Cerebellar cortex (tissue), 1 donor: ENCODE measurements around the gene LMOD1.
"Not testable (repeated sequence)": the region's sequence is repeated elsewhere in the genome, so short reads cannot be mapped to it uniquely, and the experiment has no call there.

ENCODE experiments used
- DNase-seq: peaks from one replicate; pipeline ENCODE4 v3.0.0-alpha.2; 2015; ENCODE audit warnings: low spot score

Gene LMOD1

DNA sequence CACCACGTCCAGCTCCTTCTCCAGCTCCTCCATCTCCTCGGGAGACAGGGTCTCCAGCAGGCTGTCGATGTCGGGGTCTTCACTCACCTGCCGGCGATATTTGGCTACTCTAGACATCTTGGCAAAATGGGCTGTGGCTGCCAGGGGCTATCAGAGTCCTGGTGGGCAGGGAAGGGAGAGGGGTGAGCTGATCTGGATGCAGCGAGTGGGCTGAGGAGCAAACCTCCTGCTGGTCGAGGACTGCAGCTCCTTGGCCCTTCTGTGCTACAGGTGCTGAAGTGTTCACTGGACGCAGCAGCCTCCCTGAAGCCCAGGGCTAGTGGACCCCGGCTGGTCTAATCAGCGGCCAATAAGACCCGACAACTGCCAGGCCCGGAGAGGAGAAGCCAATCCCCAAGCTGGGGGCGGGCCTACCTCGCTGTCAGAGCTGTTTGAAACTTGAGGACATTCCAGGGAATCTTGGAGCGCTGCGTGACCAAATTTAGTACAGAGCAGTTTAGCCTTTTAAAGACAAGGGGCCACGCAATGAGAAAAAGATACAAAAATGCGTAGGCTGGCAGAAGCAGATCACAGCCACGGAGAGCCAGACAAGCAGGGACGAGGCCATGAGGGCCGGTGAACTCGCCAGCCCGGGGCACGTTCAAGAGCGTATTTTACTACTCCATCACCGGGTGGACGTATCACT is at the start of gene LMOD1:
Gene LMOD1 (minus strand): TSS at position 325 of the 685 bp plus-strand sequence. CDS start 208 bp downstream, at position 117.
- DNase-seq: peak; percentile 85

DNA sequence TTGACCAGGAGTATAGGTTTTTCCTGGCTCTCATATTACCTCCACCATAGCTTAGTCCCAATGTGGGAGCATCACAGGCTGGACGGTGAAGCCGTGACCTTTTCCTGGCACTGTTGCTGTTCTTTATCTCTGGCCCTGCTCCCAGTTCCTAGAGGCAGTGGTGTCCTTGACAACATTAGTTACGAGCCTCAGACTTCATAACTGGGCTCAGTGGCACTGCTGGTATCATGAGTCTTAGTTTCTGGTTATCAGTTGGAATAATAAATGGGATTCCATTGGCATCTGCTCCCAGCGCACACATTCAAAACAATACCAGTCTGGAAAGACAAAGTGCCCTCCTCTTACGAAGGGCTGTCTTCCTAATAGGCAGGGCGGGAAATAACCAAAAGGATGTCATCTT is 44.1 kb upstream of the LMOD1 start:
- DNase-seq: no peak

DNA sequence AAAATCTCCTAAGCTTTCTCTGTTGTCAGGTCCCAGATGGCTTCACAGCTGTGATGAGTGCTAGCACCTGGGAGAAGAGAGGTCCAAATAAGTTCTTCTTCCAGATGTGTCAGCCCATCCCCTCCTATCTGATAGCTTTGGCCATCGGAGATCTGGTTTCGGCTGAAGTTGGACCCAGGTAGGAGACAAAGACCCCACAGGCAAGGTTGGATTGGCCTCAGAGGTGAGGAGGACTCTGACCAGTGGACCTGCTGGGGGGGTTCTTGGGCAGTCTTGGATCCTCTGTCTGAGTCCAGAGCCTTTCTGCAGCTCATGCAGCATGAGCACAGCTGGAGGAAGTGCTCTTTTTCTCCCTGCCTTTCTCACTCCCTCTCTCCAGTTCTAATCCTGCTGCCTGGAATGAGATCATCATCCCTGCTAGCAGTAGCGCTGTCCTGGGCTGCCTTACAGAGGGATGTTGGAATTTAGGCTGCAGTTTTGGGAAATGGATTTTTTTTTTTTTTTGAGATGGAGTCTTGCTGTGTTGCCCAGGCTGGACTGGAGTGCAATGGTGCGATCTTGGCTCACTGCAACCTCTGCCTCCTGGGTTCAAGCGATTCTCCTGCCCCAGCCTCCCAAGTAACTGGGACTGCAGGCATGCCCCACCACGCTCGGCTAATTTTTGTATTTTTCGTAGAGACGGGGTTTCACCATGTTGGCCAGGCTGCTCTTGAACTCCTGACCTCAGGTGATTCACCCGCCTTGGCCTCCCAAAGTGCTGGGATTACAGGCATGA is 43.2 kb upstream of the LMOD1 start:
- DNase-seq: no peak

DNA sequence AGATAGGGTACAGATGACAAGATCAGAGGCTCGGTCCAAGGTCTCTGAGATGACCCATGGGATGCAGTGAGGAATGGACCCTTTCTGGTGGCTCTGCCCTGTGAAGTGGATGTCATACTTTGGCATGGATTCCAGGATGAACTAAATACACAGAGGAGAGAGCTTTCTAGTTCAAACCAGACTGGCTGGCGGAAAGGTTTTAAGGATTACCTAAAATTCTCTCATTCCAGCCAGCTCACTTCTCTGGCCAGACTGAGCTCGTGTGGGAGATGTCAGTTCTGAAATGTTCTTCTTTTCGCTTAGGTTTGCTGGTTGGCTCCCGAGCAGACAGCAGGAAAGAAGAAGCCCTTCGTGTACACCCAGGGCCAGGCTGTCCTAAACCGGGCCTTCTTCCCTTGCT is 42.3 kb upstream of the LMOD1 start:
- DNase-seq: no peak

DNA sequence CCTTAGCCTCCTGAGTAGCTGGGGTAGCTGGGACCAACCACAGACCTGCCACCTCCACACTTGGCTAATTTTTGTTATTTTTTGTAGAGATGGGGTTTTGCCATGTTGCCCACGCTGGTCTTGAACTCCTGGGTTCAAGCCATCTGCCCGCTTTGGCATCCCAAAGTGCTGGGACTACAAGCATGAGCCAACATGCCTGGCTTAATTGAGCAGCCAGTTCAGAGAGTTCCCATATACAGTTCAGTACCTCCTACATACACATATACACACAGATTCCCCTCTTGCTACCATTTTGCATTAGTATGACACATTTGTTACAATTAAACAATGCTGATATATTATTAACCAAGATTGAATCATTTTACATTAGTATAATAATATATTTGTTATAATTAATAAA is 39.0 kb upstream of the LMOD1 start:
- no peak for DNase-seq

DNA sequence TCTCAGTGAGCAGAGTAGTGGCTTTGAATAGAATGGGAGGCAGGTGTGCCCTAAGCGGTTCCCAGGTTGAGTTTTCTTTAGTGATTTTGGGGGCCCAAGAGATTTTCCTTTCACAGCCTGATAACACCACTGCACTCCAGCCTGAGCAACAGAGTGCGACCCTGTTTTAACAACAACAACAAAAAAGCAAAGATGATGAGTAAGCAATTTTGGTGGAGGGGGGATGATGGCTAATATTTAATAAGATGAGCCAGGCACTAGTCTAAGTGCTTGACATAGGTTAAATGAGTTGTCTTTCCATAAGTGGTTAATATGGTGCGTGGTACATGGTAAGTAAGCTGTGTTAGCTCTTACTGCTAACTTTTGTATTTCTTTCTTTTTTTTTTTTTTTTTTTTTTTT is 38.1 kb upstream of the LMOD1 start:
- DNase-seq: no peak

DNA sequence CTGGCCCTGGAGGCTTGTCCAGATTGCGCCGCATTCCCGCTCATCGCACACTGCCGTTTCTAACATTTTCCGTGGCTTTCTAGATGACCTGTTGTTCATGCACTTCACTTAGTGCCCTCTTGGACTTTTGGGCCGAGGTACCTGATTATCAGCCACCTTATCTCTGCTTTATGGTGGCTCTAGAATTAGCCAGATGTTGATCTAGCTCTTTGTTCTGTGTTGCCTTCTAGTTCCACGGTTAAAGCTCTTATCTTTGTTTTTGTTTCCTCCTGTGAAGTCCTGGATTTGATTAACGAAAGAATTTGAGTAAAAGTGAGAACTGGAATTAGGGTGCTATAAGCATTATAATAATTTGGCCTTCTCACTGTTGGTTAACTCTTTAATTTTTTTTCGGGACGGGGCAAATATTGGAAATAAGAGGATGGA is 37.0 kb upstream of the LMOD1 start:
- DNase-seq: no peak

DNA sequence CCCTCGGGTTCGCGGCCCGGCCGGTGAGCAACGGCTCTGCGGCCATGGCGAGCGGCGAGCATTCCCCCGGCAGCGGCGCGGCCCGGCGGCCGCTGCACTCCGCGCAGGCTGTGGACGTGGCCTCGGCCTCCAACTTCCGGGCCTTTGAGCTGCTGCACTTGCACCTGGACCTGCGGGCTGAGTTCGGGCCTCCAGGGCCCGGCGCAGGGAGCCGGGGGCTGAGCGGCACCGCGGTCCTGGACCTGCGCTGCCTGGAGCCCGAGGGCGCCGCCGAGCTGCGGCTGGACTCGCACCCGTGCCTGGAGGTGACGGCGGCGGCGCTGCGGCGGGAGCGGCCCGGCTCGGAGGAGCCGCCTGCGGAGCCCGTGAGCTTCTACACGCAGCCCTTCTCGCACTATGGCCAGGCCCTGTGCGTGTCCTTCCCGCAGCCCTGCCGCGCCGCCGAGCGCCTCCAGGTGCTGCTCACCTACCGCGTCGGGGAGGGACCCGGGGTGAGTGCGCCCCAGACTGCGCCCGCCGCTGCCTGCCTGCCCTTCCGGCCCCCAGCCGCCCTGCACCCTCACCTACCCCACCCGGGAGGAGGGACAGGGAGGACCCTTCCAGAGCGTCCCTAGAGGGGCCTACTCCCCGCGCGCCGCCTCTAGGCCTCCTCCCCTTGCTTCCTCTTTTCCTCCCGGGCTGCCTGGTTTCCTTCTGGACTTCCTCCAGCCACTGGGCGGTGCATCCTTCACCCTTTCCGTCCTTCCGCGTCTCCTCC is 36.5 kb upstream of the LMOD1 start, which contains the start of gene RNPEP:
Gene RNPEP (plus strand): TSS at position 26 of the 757 bp plus-strand sequence. CDS start 19 bp downstream, at position 45.
- peak; percentile 78 for DNase-seq

DNA sequence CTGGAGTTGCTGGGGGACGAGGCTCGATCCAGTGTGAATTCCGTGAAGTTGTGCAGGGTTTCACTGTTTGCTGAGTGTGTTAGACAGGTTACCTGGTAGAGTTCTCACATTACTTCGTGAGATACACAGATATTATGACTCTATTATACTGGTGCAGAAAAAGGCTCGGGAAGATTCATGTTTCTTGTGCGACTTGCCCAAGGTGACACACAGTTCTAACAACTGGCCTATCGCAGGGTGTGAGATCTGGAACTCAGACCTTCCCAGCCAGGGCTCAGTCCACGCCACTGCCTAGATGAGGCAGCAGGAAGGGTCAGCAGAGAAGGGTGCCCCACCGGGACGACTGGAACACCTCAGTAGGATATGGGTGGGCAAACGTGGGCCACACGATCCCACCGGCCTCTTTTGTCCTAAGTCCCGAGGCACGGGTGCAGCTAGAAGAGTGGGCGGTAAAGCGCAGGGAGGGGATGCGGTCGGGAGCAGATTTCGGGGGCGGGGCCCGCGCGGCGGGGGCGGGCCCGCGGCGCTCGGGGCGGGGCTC is 35.8 kb upstream of the LMOD1 start:
- DNase-seq: peak; percentile 61

DNA sequence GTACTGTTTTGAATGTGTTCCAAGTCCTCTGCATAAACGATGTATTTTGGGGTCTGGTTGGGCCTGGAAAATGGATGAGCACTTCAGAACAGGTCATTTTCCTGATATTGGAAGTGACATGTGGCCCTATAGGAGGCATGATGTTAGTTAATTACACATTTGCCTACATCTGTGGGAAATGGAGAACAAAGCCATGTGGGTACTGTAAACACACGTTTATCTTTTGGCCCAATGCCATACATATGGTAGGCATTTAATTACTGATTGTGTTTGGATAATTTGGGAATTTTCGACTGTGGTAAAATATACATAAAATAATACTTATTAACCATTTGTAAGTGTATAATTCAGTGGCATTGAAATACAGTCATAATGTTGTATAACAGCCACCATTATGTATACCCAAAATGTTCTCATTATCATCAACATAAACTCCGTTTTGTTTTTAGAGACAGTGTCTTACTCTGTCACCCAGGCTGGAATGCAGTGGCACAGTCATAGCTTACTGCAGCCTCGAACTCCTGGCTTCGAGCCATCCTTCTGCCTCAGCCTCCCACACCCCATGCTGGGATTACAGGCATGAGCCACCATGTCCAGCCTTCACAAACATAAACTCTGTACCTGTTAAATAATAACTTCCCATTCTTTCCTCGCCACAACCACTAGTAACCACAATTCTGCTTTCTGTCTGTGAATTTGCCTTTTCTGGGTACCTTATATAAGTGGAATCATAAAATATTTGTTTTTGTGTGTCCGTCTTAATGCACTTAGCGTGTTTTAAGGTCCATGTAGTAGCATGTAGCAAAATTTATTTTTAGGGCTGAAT is 24.2 kb upstream of the LMOD1 start:
- DNase-seq: no peak

DNA sequence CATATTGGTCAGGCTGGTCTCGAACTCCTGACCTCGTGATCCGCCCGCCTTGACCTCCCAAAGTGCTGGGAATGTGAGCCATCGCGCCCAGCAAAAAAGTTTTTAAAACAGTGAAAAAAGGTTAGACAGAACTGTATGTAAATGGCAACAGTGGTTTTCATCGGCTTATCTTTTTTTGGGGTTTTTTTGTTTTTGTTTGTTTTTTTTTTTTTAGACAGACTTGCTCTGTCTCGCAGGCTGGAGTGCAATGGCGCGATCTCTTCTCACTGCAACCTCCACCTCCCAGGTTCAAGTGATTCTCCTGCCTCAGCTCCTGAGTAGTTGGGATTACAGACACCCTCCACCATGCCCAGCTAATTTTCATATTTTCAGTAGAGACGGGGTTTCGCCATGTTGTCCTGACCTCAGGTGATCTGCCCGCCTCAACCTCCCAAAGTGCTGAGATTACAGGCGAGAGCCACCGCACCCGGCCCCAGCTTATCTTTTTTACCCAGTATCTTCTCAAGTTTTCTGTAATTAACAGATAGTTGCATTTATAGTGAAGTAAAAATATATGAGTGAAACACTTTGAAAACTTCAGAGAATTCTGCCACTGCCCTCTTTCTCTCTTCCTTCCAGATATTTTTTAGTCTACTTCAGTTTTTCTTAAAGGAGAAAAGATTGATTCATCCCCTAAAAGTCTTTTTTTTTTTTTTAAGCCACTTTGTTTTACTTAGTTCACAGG is 22.0 kb upstream of the LMOD1 start:
- no peak for DNase-seq

DNA sequence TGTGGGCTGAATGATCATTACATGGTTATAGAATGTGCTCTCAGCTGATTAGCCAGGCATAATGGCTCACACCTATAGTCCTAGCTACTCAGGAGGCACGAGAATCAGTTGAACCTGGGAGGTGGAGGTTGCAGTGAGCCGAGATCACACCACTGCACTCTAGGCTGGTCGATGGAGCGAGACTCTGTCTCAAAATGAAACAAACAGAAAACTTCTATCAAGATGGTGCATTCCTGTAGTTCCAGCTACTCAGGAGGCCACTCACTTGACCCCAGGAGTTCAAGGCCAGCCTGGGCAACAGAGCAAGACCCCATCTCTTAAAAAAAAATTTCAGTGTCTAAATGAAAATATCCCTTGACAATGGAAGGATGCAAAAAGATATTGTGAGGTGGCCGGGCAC is 19.8 kb upstream of the LMOD1 start:
- DNase-seq: no peak

DNA sequence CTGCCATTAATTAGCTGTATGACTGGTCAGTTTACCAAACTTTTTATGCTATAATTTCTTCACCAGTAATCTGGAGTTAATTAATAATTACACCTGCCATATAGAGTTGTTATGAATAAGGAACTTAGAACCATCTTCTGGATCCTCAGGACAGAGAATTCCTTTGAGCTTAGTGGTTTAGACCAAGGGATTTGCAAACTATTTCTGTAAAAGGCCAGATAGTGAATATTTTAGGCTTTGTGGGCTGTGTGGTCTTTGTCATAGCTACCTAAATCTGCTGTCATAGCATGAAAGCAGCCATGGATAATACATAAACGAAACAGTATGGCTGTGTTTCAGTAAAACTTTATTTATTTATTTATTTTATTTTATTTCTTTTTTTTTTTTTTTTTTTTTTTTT is 17.9 kb upstream of the LMOD1 start:
- no peak for DNase-seq

DNA sequence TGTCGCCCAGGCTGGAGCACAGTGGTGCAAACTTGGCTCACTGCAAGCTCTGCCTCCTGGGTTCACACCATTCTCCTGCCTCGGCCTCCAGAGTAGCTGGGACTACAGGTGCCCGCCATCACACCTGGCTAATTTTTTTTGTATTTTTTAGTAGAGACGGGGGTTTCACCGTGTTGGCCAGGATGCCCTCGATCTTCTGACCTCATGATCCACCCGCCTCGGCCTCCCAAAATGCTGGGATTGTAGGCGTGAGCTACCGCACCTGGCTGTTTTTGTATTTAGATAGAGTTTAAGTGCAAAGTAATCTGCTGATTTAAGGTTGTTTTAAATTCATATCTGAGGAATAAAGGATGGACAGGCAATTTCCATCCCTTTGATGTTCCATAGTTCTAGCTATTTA is 16.0 kb upstream of the LMOD1 start:
- DNase-seq: not testable (repeated sequence)

DNA sequence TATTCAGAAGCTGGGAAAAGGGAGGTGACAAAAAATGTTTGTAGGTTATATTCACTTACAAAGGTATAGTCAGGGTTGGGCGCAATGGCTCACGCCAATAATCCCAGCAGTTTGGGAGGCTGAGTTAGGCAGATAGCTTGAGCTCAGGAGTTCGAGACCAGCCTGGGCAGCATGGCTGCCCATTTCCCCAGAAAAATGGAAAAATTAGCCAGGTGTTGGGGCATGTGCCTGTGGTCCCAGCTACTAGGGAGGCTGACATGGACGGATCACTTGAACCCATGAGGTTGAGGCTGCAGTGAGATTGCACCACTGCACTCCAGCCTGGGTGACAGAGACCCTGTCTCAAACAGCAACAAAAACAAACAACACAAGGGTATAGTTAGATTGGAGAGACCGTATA is 12.0 kb upstream of the LMOD1 start:
- DNase-seq: no peak

DNA sequence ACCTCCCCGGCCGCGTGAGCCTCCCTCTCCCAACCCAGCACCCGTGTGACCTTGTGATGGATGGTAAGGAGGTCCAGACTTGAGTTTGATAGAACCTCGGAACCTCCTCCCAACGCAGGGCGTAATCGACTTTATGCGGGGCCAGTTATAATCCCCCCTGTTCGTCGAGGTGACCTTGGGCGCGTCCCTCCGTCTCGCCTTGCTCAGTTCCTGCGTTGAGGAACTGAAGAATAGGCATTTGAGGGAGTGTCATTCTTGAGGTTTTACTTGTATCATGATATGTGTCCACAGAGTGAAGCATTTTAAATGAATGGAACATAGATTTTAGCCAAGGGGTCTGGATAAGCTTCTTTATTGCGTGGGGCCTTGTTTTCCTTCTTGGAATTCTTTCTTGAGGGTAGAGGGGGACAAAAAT is 9.4 kb upstream of the LMOD1 start:
- no peak for DNase-seq

DNA sequence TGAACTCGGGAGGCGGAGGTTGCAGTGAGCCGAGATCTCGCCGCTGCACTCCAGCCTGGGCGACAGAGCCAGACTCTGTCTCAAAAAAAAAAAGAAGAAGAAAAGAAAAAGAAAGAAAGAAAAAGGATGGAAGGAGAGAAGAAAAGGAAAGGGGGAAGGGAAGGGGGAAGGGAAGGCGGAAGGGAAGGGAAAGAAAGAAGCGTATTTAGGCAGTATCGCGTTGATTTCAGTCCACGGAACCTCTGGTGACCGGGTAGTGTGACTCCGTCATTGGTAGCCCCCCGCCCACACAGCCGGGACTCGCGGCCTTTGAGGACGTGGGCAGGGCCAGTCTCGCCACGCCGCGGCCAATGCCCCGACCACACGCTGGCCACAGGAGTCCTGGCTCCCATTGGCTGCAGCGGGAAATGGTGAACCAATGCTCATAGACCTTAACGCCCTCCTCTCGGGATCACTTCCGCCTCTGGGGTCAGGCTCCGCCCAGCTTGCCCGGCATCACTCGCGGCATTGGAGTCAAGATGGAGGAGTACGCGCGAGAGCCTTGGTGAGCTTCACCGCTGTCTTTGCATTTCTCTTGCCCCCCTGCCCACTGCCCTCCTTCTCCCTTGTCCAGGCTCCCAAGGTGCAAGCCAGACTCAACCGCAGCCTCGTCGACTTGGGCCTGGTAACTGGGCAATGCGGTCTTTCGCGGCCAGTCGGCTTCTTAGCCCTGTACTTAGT is 8.8 kb upstream of the LMOD1 start, which contains the start of gene TIMM17A:
Gene TIMM17A (plus strand): TSS at position 495 of the 720 bp plus-strand sequence. CDS start 24 bp downstream, at position 519.
- DNase-seq: peak; percentile 99

DNA sequence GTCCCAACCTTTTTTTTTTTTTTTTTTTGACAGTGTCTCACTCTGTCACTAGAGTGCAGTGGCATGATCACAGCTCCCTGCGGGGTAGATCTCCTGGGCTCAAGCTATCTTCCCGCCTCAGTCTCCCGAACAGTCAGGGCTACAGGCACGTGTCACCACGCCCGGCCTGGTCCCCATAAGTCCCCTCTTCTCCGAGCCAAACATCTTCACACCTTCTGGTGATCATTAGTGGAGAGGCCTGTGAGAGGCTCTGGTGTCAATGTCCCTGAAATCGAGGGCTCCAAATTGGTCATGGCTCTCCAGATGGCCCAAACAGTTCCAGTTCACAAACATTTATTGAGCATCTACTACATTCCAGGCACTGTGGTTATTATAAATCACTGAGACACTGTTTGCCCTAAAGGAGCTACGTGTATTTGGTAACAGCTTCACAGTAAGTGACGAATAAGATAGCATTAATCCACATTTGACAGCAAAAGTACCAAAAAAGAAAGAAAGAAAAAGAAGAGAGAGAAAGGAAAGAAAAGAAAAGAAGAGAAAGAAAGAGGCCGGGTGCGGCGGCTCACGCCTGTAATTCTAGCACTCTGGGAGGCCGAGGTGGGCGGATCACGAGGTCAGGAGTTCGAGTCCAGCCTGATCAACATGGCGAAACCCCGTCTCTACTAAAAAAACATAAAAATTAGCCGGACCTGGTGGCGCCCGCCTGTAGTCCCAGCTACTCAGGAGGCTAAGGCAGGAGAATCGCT is 8.1 kb upstream of the LMOD1 start:
- DNase-seq: no peak

DNA sequence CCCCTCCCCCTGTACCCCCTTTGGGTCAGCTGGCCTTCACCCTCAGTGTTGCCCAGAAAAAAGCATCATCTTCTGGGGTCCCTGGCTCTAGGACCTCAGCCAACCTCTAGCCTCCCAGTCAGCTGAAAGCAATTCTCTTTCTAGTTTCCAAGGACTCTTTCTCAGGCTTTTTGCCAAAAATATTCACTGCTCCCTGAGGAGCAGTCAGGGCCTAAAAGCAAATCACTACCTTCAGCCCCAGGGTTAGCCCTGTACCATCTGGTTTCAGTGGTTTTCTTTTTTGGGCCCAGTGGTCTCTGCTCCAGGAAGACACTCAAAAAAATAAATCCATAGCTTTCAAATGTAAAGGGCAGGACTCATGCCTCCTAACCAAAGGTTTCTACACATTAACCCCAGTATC is 3.1 kb upstream of the LMOD1 start:
- no peak for DNase-seq
